ENCODE measurements around the gene NBPF1.
A peak's percentile ranks its signal among the peaks of the same experiment; 100 is the strongest.
"Not testable (repeated sequence)": the region's sequence is repeated elsewhere in the genome, so short reads cannot be mapped to it uniquely, and the experiment has no call there.

NBPF1 gene

GRCh38 chr1:16553244-16553643 lies 60.1 kb downstream of the NBPF1 start:
- H3K4me3 ChIP-seq (ENCODE audit: low read length); DNase-seq (ENCODE audit: low read depth): not testable (repeated sequence)

GRCh38 chr1:16550212-16550918 lies 63.0 kb downstream of the NBPF1 start:
- not testable (repeated sequence) for H3K4me3 ChIP-seq (ENCODE audit: low read length); DNase-seq (ENCODE audit: low read depth)

GRCh38 chr1:16549545-16549944 lies 63.8 kb downstream of the NBPF1 start:
- not testable (repeated sequence) for H3K4me3 ChIP-seq (ENCODE audit: low read length); DNase-seq (ENCODE audit: low read depth)

- not testable (repeated sequence) for H3K4me3 ChIP-seq (ENCODE audit: low read length); DNase-seq (ENCODE audit: low read depth)
Measured at GRCh38 chr1:16547502-16548241, 65.7 kb downstream of the NBPF1 start.

GRCh38 chr1:16545682-16546095 lies 67.7 kb downstream of the NBPF1 start:
- DNase-seq (ENCODE audit: low read depth), result peak; percentile 54

GRCh38 chr1:16540421-16540893 lies 72.9 kb downstream of the NBPF1 start:
- H3K4me3 ChIP-seq (ENCODE audit: low read length); DNase-seq (ENCODE audit: low read depth): not testable (repeated sequence)

More at GRCh38 chr1:16545682-16546095, 67.7 kb downstream of the NBPF1 start:
- H3K4me3 ChIP-seq (ENCODE audit: low read length), result not testable (repeated sequence)

- H3K4me3 ChIP-seq (ENCODE audit: low read length); DNase-seq (ENCODE audit: low read depth): not testable (repeated sequence)
Measured at GRCh38 chr1:16537528-16537927, 75.8 kb downstream of the NBPF1 start.

- H3K4me3 ChIP-seq (ENCODE audit: low read length); DNase-seq (ENCODE audit: low read depth): not testable (repeated sequence)
Measured at GRCh38 chr1:16536796-16537195, 76.6 kb downstream of the NBPF1 start.

GRCh38 chr1:16535898-16536297 lies 77.5 kb downstream of the NBPF1 start:
- not testable (repeated sequence) for H3K4me3 ChIP-seq (ENCODE audit: low read length); DNase-seq (ENCODE audit: low read depth)

GRCh38 chr1:16535487-16535886 lies 77.9 kb downstream of the NBPF1 start:
- DNase-seq (ENCODE audit: low read depth), result peak; percentile 37
- peak overlapping the region; percentile 29 for H3K4me3 ChIP-seq (ENCODE audit: low read length)

- peak; percentile 69 for DNase-seq (ENCODE audit: low read depth)
- peak overlapping the region; percentile 29 for H3K4me3 ChIP-seq (ENCODE audit: low read length)
Measured at GRCh38 chr1:16534829-16535456, 78.4 kb downstream of the NBPF1 start.

GRCh38 chr1:16534239-16534828 lies 79.0 kb downstream of the NBPF1 start:
- H3K4me3 ChIP-seq (ENCODE audit: low read length); DNase-seq (ENCODE audit: low read depth): not testable (repeated sequence)

- not testable (repeated sequence) for DNase-seq (ENCODE audit: low read depth)
Measured at GRCh38 chr1:16532235-16532991, 81.0 kb downstream of the NBPF1 start.

GRCh38 chr1:16528338-16528737 lies 85.0 kb downstream of the NBPF1 start:
- not testable (repeated sequence) for H3K4me3 ChIP-seq (ENCODE audit: low read length); DNase-seq (ENCODE audit: low read depth)

More at GRCh38 chr1:16532235-16532991, 81.0 kb downstream of the NBPF1 start:
- not testable (repeated sequence) for H3K4me3 ChIP-seq (ENCODE audit: low read length)

- peak; percentile 52 for DNase-seq (ENCODE audit: low read depth)
- not testable (repeated sequence) for H3K4me3 ChIP-seq (ENCODE audit: low read length)
Measured at GRCh38 chr1:16525769-16526168, 87.6 kb downstream of the NBPF1 start.

- not testable (repeated sequence) for DNase-seq (ENCODE audit: low read depth); H3K4me3 ChIP-seq (ENCODE audit: low read length)
Measured at GRCh38 chr1:16521679-16522078, 91.7 kb downstream of the NBPF1 start.

Data from epithelial cell of esophagus (primary cell).